ENCODE measurements around the gene PRLR. TPM values are rescaled to one million over a fixed set of nuclear protein-coding genes. Genes with fewer than 3 reads are reported as not detected.

PRLR gene
- total and polyA plus RNA-seq, 2 of the 8 experiments (the other 6 are each of a cell fraction or from before 2014, with no cell fraction given) = 0.53 to 2.5 TPM

DNA sequence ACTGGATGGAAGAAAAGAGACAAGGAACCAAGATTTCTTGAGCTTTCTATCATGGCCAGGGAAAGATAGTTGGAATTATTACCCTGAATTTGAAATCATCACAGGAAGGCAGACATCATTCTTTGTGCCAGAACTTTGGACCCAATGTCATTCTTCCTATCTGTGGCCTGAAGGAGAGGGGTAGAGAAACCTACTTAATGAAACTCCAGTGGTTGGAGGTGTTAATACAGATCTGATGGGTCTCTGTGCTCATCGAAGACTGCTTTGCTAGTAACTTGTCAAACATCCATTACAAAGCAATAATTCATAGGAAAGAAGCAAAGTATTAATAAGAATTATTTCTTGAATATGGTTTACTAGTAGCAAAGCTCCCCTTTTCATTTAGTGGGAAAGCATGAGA, 26.9 kb downstream of the PRLR start:
- Histone ChIP-seq H2BK12ac (ENCODE audit: low read depth, low read length) (no peak overlapping the region), H4K20me1 (replicated peaks in 1 of 2; ENCODE audit: control insufficient read depth in 1 of 2, insufficient read depth in 2 of 2, low read length in 2 of 2) (no peaks in the 10 kb centered on the region), H2AK5ac (ENCODE audit: low read depth, low read length) (no peak overlapping the region), H2BK5ac (ENCODE audit: low read depth, low read length) (no peak overlapping the region), H3K14ac (ENCODE audit: insufficient read length) (no peak overlapping the region), H3K4me2 (ENCODE audit: insufficient read depth in 1 of 2, low read depth in 2 of 2, low read length in 2 of 2) (no peak overlapping the region), H4K91ac (replicated peaks; ENCODE audit: insufficient read length, low read length) (no peak overlapping the region), H3K23me2 (ENCODE audit: low read depth, low read length) (no peaks in the 10 kb centered on the region; the same call in 1 of the 2 replicates), H3K23ac (ENCODE audit: insufficient read length) (no peak overlapping the region), H3K56ac (replicated peaks; ENCODE audit: insufficient read length, low read depth, low read length) (no peak overlapping the region), H3K79me1 (ENCODE audit: low read depth, low read length) (no peaks in the 10 kb centered on the region), H4K8ac (ENCODE audit: extremely low read depth, insufficient read depth, low read length) (no peak overlapping the region), H3K9ac (replicated peaks in 1 of 4; ENCODE audit: extremely low read depth in 1 of 4, low read depth in 3 of 4, low read length in 3 of 4) (no peak overlapping the region), H2BK20ac (ENCODE audit: low read length) (no peak overlapping the region), H3K4ac (replicated peaks; ENCODE audit: insufficient read length, low read depth, low read length) (no peak overlapping the region), H3K4me3 (ENCODE audit: extremely low read depth in 1 of 4, insufficient read depth in 2 of 4, low read depth in 3 of 4, low read length in 4 of 4) (no peak overlapping the region), H3K27me3 (replicated peaks in 1 of 4; ENCODE audit: control insufficient read depth in 3 of 4, extremely low read depth in 1 of 4, insufficient read depth in 3 of 4, low read length in 3 of 4) (no peaks in the 10 kb centered on the region), H3K36me3 (ENCODE audit: control insufficient read depth in 2 of 4, insufficient read depth in 4 of 4, low read length in 3 of 4) (no peaks in the 10 kb centered on the region), H2AFZ (ENCODE audit: low read length) (no peak overlapping the region), H3K27ac (ENCODE audit: low read depth, low read length) (no peak overlapping the region), H3K9me3 (ENCODE audit: insufficient read depth in 2 of 2, low read depth in 1 of 2, low read length in 1 of 2) (no peaks in the 10 kb centered on the region), H2BK15ac (ENCODE audit: low read length) (no peak overlapping the region), H3K79me2 (ENCODE audit: control insufficient read depth in 1 of 2, insufficient read depth in 2 of 2, low read length in 2 of 2) (no peaks in the 10 kb centered on the region), H3K18ac (ENCODE audit: extremely low read depth, low read length) (no peak overlapping the region), H3K4me1 (replicated peaks in 1 of 4; ENCODE audit: control insufficient read depth in 3 of 4, insufficient read depth in 4 of 4, low read length in 3 of 4) (no peaks in the 10 kb centered on the region), H2BK120ac (replicated peaks; ENCODE audit: low read depth, low read length) (no peak overlapping the region), H4K5ac (ENCODE audit: insufficient read length, low read depth, low read length) (no peak overlapping the region)
- FAIRE-seq = no peak
- ChIA-PET POLR2A (ENCODE audit: partially characterized antibody) (no interaction called here), CTCF (ENCODE audit: partially characterized antibody) (interaction anchor here (0.7 to 3.3 kb wide), 20 partner anchors 10 to 762 kb away, joined by 3 to 18 read pairs (median 4); no protein-coding TSS in a partner anchor)
- 80% methylated on average over 1 of the region's 1 CpG; no CpG with 5 or more reads in 1 of the 2 experiments for WGBS, 2 experiments (ENCODE audit: extremely low coverage in 1 of 2, insufficient coverage in 1 of 2, insufficient read length in 1 of 2, insufficient replicate concordance in 2 of 2, low coverage in 1 of 2, low lambda C conversion rate in 2 of 2, missing lambda C conversion rate in 1 of 2)
- TF ChIP-seq SRF (IDR thresholded peaks at IDR 0.05; ENCODE audit: low read depth, low read length) (no peak), POLR2A (IDR thresholded peaks at IDR 0.05; ENCODE audit: control extremely low read depth in 1 of 2, low read depth in 2 of 2, low read length in 2 of 2) (no peak), BACH1 (IDR thresholded peaks at IDR 0.05; ENCODE audit: low read length) (no peak), HDAC6 (IDR thresholded peaks at IDR 0.05; ENCODE audit: low read depth, low read length) (no peak), TCF12 (IDR thresholded peaks at IDR 0.05; ENCODE audit: low read depth, low read length) (no peak), KDM4A (IDR thresholded peaks at IDR 0.05; ENCODE audit: low read depth, low read length, severe bottlenecking) (no peak), ZNF274 (IDR thresholded peaks at IDR 0.05; ENCODE audit: borderline replicate concordance, extremely low read depth, low read length) (no peak), POLR2AphosphoS5 (IDR thresholded peaks at IDR 0.05; ENCODE audit: low read depth, low read length) (no peak), CREB1 (IDR thresholded peaks at IDR 0.05) (no peak)
- DNase-seq (ENCODE audit: low read depth in 1 of 2, low spot score in 2 of 2) = no peak
